Fibroblast of skin of abdomen (primary cell): Measurements from ENCODE around the gene GGTA1.
A peak's percentile ranks its signal among the peaks of the same experiment; 100 is the strongest.
"Not testable (repeated sequence)": the region's sequence is repeated elsewhere in the genome, so short reads cannot be mapped to it uniquely, and the experiment has no call there.

Experiments used
- DNase-seq: peaks from one replicate; pipeline ENCODE4 v3.0.0-alpha.2; 2013

The GGTA1 gene

DNA sequence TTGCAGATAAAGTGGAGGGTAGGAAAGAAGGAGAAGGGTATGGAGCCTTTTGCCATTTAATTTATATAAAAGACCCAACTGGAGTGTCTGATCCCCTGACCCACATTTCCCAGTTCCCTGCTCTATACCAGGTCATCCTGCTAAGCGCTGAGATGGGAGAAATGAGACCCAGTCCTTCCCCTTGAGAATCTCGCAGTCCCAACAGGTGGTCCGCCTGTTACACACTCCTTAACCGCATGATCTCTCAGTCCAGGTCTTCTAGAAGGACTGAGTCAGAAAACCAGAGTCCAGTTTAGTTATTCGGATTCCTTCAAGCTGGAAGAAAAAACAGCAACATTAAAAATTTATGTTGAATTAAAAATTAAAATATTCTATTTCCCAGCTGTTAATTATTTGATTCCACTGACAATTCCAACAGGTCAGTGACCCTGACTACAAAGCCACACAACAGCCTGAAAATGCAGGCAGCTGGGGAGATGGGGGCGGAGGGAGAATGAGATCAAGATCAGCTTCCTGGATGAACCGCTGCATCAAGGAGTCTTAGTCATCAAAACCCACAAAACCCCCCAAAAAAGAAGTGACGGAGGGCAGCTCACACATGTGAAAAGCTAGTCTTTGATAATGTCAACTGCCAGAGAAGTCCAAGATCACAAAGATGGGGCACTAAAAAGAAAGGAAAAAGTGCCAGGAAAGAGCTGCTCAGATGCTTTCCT, 44.0 kb downstream of the GGTA1 start:
- DNase-seq, result no peak

- DNase-seq, result no peak
Observed at GRCh38 chr9:121454972-121455371, 44.7 kb downstream of the GGTA1 start.

DNA sequence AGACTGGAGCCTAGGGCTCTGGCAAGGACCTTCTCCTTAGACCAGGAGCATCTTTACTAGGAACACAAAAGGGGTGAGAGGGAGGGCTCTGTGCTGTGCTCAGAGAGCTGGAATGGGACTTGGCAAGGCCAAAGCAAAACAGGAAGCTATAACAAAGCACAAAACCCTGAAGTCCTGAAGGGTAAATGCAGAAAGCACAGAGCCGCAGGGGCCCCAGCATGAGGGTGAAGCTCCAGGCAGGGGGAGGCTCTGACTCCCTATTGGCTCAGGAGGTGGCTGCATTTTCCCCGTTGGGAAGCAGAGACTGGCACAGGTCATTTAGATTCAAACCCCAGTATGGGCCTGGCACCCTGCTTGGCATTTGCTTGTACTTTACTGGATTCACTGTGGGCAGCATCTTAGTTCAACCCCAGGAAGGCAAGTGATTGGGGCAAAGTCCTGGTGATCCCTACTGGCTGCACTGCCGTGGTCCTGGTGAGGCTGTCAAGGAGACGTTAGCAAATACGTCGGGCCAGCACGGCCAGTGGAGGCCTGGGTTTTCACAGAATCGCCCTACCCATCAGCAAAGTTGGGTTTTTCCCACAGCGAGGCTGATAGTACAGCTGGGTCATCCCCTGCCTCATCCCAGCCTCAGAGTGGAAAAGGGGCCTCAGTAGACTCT, 46.3 kb downstream of the GGTA1 start:
- no peak for DNase-seq

- no peak for DNase-seq
Observed at GRCh38 chr9:121452085-121452484, 47.6 kb downstream of the GGTA1 start.

DNA sequence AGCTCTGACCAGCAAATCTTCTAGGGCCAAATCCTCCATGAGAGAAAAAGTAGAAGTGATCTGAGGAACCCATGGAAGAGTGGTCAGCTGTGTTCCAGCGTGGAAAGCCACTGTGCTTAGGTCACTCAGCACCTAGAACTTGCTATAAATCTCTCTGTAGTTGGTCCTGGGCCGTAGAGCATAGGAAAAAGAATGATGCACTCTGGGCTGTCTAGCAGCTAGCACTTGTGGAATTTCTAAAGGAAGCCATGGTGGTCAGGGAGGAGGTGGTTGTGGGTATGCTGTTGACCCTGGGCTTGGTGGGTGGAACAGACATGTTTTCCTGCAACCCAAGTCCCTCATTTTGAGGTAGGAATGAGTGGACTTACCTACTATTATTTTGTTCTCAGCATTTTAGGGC, 48.1 kb downstream of the GGTA1 start:
- no peak for DNase-seq

DNA sequence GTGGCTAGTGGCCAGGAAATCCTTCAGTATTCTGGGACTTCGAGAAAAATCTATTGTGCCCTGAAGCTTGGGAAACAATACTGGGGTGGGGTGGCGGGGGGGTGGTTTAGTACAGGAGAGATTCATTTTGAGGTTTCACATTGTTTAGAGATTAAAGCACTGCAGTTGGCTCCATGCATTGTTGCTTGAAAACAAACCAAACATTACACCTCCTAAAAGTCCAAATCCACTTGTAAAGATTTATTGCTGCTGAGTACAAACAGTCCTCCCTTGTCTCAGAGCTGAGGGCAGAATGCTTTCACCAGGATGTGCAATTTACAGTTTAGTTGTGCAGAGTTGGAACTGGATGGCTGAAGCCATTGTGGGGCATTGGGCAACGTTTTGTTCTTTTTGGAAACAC, 49.4 kb downstream of the GGTA1 start:
- no peak for DNase-seq

GRCh38 chr9:121449786-121450185, 49.9 kb downstream of the GGTA1 start:
- no peak for DNase-seq

DNA sequence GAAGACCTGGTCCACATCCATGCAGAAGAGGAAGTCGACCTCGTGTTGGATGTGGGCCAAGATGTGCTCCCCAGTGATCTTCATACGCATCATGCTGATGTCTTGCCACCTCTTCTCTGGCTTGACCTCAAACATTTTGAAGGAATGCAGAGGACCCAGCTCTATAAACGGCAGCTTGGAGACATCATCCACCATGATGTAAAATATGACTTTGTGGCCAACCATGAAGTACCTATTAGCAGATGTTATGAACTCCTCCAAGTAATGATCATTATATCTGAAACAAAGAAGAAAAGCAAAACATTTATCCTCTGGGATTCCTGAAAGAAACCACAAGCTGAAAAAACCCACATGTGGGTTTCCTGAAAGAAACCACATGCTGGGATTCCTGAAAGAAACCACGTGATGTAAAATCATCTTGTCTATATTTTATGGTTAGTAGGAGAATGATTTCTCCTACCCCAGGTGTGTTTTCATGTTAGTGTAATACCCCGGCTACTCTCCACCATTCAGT, 52.3 kb downstream of the GGTA1 start:
- peak; percentile 90 for DNase-seq

DNA sequence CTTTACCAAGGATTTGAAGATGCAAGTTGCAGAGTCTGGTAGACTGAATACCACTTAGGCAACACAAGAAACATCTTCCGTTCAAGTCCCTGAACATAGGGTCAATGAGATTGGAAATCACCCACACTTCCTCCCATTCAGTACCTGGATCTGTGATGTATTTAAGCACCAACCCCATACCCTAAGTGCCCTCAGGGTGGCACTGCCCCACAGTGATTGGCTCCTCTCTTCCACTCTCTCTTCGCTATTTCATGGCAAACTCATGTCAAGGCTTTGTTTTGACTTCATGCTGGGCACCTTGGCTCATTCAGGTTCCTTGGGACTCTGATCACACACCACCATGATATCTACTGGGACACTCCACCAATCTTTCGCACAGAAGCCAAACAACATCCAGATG, 53.7 kb downstream of the GGTA1 start:
- DNase-seq, result no peak

DNA sequence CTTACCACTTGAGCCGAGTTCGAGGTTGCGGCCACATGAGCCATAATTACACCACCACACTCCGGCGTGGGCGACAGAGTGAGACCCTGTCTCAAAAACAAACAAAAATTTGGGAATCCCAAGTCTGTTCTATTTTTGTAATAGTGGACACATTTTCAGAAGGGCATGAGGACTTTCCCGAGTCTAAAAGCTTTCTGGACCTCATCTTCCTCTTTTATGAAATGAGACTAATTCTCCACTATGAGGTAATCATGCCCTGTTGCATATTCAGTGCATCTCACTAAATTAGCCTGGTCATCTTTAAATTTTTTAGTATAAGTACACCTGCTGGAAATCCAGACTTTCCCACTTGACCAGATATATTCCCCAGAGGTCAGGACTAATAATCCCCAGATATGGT, 55.7 kb downstream of the GGTA1 start:
- no peak for DNase-seq

- DNase-seq, result no peak
Observed at GRCh38 chr9:121441165-121441564, 58.5 kb downstream of the GGTA1 start.

- DNase-seq, result peak; percentile 8
Observed at GRCh38 chr9:121439711-121440664, 59.7 kb downstream of the GGTA1 start.

GRCh38 chr9:121439016-121439415, 60.6 kb downstream of the GGTA1 start:
- no peak for DNase-seq

DNA sequence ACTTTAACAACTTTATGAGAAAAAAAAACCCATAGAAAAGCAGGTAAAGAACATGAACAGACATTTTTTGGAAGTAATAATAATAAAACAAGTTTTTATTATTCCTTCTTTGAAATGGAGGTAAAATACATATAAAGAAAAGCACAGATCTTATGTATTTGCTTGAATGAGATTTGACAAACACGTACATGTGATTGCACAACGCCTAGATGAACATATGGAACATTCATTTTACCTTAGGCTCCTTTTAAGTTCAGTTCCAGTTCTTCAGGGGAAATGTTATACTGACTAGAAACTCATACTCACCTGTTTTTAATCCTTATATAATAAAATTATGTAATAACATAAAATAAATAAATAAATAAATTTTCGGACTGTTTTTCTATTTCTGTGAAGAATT, 61.8 kb downstream of the GGTA1 start:
- no peak for DNase-seq

GRCh38 chr9:121437046-121437445, 62.6 kb downstream of the GGTA1 start:
- DNase-seq, result not testable (repeated sequence)

GRCh38 chr9:121434969-121435368, 64.7 kb downstream of the GGTA1 start:
- peak; percentile 60 for DNase-seq

DNA sequence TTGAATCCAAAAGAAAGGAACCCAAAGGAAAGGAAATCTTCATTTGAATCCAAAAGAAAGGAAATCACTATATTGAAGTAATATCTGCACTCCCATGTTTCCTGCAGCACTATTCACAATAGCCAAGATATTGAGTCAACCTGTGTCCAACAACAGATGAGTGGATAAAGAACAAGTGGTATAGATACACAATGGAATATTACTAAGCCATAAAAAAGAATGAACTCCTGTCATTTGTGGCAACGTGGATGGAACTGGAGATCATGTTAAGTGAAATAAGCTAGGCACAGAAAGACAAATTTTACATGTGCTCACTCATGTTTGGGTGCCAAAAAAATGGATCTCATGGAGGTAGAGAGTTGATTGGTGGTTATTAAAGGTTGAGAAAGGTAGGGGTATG, 71.7 kb downstream of the GGTA1 start:
- DNase-seq, result no peak

DNA sequence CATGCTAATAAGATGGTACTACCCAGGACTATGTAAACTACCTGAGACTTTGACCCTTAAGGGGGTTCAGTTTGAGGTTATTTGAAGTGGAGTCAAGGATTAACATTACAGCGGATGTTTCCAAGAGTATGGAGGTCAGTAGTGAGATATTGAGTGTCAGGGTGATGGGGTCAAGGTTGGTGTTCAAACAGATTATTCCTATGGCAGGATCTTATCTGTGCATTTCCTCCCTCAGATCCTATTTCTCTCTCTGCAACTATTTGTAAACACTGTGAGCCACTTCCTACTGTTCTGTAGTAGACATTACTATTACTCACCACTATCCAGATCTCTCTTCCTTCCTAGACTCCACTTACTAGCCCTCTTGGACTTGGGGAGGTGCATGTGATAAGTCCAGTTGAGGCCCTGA, 75.6 kb downstream of the GGTA1 start:
- no peak for DNase-seq

GRCh38 chr9:121411993-121412392, 87.7 kb downstream of the GGTA1 start:
- no peak for DNase-seq

DNA sequence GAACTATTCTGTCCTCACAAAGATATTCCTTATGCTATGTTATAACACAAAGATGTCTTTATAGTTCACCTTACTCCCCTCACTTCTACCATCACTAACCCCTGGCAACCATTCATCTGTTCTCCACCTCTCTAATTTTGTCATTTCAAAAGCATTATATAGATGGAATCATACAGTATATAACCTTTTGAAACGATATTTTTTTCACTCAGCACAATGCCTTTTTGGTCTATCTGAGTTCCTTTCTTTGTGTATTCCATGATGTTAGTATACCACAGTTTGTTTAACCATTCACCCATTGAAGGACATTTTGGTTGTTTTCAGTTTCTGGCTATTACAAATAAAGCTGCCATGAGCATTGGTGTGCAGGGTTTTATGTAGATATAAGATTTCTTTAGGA, 93.7 kb downstream of the GGTA1 start:
- DNase-seq, result no peak
